Gastrocnemius medialis (tissue), 4 donors: Measurements from ENCODE around the gene MAGEF1. TPM values are rescaled to one million over a fixed set of nuclear protein-coding genes. Genes with fewer than 3 reads are reported as not detected.

Source experiments
- ATAC-seq, 2 donors: fragments of 150-250 bp; one replicate each; pipeline ENCODE4 v1.9.1; 2016
- DNase-seq, 2 donors: peaks; one replicate each; pipeline ENCODE4 v3.0.0-alpha.2; 2019
- H3K27ac ChIP-seq, 4 donors: fragments of 200-600 bp; sonication (generic); 1 replicate in 1 of 4; 2 replicates in 3 of 4; pipeline ENCODE4 v1.5.1; 2016 to 2018; ENCODE audit warnings: mild to moderate bottlenecking in 2 of 4, moderate library complexity in 1 of 4
- H3K27me3 ChIP-seq, 3 donors: fragments of 200-600 bp; sonication (generic) in 2 of 3; 1 replicate in 1 of 3; 2 replicates in 2 of 3; pipeline versions ENCODE4 v1.5.1 to v1.6.0; 2016 to 2019; ENCODE audit warnings: mild to moderate bottlenecking in 1 of 3, moderate library complexity in 1 of 3
- H3K36me3 ChIP-seq, 2 donors: fragments of 200-600 bp; sonication (generic) in 1 of 2; one replicate each; pipeline ENCODE4 v1.5.1; 2017 to 2018
- H3K4me1 ChIP-seq, 2 donors: fragments of 200-600 bp; sonication (generic) in 1 of 2; one replicate each; pipeline ENCODE4 v1.5.1; 2016 to 2017; ENCODE audit warnings: mild to moderate bottlenecking in 2 of 2
- H3K4me3 ChIP-seq, 4 donors: fragments of 200-600 bp; sonication (generic) in 3 of 4; 1 replicate in 1 of 4; 2 replicates in 3 of 4; pipeline ENCODE4 v1.5.1; 2016 to 2019; ENCODE audit warnings: mild to moderate bottlenecking in 2 of 4
- H3K9me3 ChIP-seq, 3 donors: fragments of 200-600 bp; sonication (generic) in 2 of 3; 1 replicate in 1 of 3; 2 replicates in 2 of 3; pipeline ENCODE4 v1.5.1; 2016 to 2019
- POLR2A ChIP-seq, 2 donors: fragments of 450-650 bp; IDR thresholded peaks; one replicate each; pipeline ENCODE4 v1.6.1; 2017; ENCODE audit warnings: antibody characterized with exemption in 2 of 2, mild to moderate bottlenecking in 2 of 2, moderate library complexity in 2 of 2
- in situ Hi-C, 4 donors: fragments of 200-750 bp; cut with MboI; loops; one replicate each; pipeline versions ENCODE4 v1.15.0 to v1.8.0; 2017; ENCODE audit warnings: low sequenced_read_pairs in 4 of 4
- intact Hi-C: fragments of 100-400 bp; cut with DNase I; formaldehyde crosslinking; loops from one replicate; pipeline ENCODE4 v1.15.1; 2023; ENCODE audit warnings: low total_unique reads
- total RNA-seq, 4 donors: library from RNA; depleted of rRNA; stranded (reverse); fragments of >200 nt; gene quantifications; one replicate each; pipeline versions ENCODE4 v1.1.0 to v1.2.3, GENCODE V29; 2016
- TF ChIP-seq, protein P1 (sequence below), 5 experiments: fragments of 450-650 bp in 3 of 5; fragments of 200-600 bp in 2 of 5; sonication (generic) in 2 of 5; IDR thresholded peaks in 4 of 5; conservative IDR thresholded peaks in 1 of 5; 1 replicate in 4 of 5; 2 replicates in 1 of 5; pipeline ENCODE4 v1.5.1; 2016 to 2019; ENCODE audit warnings: antibody characterized with exemption in 5 of 5, mild to moderate bottlenecking in 3 of 5, moderate library complexity in 3 of 5

The MAGEF1 gene
- total RNA-seq, 4 donors from 2014 or later: 9.5 to 19.9 (median 14.8) TPM

DNA sequence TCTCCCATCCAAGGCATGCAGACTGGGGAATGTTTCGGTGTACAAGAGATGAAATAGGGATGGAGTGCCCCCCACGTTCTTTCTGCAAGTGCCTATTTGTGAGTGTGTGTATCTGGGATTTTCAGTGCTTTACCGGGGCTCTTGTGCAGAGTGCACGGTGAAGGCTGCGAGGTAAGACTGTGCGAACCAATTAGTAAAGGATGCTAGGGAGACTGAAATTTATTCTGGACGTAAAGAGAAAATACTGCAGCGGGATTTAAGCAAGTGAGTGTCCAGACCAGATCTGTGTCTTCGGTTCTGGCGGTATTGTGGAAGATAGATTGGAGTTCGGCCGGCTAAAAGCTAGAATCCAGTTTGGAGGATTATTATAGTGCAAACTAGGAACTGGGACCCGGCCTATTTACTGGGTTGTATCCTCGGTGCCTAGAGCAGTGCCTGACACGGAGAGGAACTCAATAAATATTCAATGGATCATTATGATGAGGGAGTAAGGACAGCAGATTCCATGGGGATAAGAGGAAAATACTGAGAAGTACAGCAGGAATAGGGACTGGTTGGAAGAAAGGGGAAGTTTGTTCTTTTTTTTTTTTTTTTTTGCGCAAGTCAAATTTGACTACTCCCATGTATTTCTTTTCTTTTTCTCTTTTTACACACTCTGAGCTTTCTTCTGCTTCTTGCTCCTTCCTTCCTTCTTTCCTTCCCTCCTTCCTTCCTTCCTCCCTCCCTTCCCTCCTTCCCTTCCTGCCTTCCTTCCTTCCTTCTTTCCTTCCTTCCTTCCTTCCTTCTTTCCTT is 580 bp upstream of the MAGEF1 start:
- in situ Hi-C loops: no loop called here
- TF ChIP-seq POLR2A (IDR thresholded peaks at IDR 0.05): no peak
- TF ChIP-seq, protein P1, sequence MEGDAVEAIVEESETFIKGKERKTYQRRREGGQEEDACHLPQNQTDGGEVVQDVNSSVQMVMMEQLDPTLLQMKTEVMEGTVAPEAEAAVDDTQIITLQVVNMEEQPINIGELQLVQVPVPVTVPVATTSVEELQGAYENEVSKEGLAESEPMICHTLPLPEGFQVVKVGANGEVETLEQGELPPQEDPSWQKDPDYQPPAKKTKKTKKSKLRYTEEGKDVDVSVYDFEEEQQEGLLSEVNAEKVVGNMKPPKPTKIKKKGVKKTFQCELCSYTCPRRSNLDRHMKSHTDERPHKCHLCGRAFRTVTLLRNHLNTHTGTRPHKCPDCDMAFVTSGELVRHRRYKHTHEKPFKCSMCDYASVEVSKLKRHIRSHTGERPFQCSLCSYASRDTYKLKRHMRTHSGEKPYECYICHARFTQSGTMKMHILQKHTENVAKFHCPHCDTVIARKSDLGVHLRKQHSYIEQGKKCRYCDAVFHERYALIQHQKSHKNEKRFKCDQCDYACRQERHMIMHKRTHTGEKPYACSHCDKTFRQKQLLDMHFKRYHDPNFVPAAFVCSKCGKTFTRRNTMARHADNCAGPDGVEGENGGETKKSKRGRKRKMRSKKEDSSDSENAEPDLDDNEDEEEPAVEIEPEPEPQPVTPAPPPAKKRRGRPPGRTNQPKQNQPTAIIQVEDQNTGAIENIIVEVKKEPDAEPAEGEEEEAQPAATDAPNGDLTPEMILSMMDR (IDR thresholded peaks at IDR 0.05 in 4 of 5, conservative IDR thresholded peaks at IDR 0.05 in 1 of 5): no peak
- intact Hi-C loops: loop anchor here (1.0 to 5.0 kb wide), 2 partner anchors 95 to 129 kb away; no protein-coding TSS in a partner anchor
- no peak for DNase-seq
- H3K4me1 ChIP-seq: peaks cover 22 to 28% of the 10 kb centered on the region in 2 donors
- H3K36me3 ChIP-seq: no peaks in the 10 kb centered on the region
- peak overlapping the region; percentile 67 to 97 (median 78) for H3K4me3 ChIP-seq
- H3K9me3 ChIP-seq: no peaks in the 10 kb centered on the region
- no peaks in the 10 kb centered on the region for H3K27me3 ChIP-seq
- H3K27ac ChIP-seq: peak overlapping the region; percentile 80 to 96 (median 87)
- ATAC-seq: peak in 1 of 2 donors; percentile 18

DNA sequence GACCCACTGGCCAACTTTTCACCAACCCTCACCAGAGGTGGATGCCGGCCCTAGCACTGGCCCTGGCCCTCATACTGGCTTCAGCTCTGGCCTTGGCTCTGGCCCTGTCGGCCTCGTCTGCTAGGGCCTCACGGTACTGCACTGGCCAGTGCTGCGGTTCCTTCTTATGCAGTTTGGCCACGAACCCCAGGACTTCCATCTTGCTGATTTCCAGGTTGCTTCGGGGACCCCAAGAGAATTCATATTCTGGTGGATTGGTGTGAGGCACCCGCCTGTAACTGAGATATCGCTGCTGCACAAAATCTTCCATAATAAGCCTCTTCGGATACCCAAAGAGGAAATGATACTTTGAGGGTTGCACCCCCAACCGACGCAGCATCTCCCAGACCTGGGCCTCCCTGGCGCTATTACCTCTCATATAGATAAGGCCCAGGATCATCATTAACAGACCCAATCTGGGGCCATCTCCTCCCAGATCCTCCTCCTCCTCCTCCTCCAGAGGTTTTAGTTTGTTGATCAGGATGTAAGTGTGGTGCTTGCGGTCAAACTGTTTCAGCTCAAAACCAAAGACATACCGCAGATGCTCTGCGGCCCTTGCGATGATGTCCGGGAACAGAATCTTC is 883 bp downstream of the MAGEF1 start:
- Histone ChIP-seq H3K27ac (peak overlapping the region; percentile 80 to 96 (median 87)), H3K27me3 (no peaks in the 10 kb centered on the region), H3K9me3 (no peaks in the 10 kb centered on the region), H3K36me3 (no peaks in the 10 kb centered on the region), H3K4me3 (peak overlapping the region; percentile 67 to 97 (median 78)), H3K4me1 (peaks cover 13 to 16% of the 10 kb centered on the region in 2 donors)
- intact Hi-C loops (loop anchor here (5.0 kb wide), 1 partner anchor 96 kb away; no protein-coding TSS in a partner anchor), in situ Hi-C loops (no loop called here)
- TF ChIP-seq, protein P1 (IDR thresholded peaks at IDR 0.05 in 4 of 5, conservative IDR thresholded peaks at IDR 0.05 in 1 of 5): no peak
- TF ChIP-seq POLR2A (IDR thresholded peaks at IDR 0.05): no peak
- DNase-seq: no peak
- no peak for ATAC-seq

DNA sequence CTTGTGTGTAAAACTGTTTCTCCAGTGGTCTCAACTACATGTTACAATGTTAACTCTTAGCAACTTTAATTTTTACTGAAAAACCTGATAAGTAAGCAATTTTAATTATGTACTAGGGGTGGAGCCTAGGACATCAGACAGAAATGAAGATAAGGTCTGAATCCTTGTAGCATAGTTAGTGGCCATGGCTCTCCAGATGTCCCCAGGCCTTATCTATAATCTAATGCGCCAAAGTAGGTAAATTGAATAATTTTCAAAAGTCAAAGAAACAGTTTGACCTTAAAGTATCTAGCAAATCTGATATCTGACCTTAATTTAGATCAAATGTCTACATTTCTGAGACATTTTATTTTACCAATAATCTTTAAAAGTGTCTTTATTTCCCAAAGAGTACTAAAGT is 8.2 kb downstream of the MAGEF1 start:
- H3K4me1 ChIP-seq: no peaks in the 10 kb centered on the region
- no peak overlapping the region for H3K4me3 ChIP-seq
- no peak for DNase-seq
- intact Hi-C loops: no loop called here
- ATAC-seq: no peak
- TF ChIP-seq POLR2A (IDR thresholded peaks at IDR 0.05): no peak
- H3K9me3 ChIP-seq: no peaks in the 10 kb centered on the region
- no peak overlapping the region for H3K27ac ChIP-seq
- H3K36me3 ChIP-seq: no peaks in the 10 kb centered on the region
- no peaks in the 10 kb centered on the region for H3K27me3 ChIP-seq
- in situ Hi-C loops: no loop called here

DNA sequence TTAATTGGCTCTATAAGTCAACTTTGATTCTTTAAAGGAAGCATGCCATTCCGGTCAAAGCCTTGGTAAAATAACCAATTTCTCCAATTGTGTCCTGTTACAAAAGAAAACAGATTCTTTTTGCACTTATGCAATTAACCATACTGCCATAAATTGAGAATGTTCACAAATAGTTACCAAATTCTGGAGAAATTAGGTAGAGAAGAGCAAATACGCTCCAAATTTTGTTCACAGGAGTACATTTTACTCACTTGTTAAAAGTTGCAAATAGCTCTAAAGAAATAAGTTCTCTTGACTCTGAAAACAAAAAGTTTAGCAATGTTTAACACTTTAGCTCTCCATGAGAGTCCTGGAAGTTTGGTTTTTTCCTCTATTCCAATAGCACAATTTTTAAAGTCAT is 11.1 kb downstream of the MAGEF1 start:
- H3K4me3 ChIP-seq: no peak overlapping the region
- in situ Hi-C loops: no loop called here
- no peaks in the 10 kb centered on the region for H3K36me3 ChIP-seq
- intact Hi-C loops: no loop called here
- no peaks in the 10 kb centered on the region for H3K9me3 ChIP-seq
- DNase-seq (no peak), ATAC-seq (no peak)
- no peaks in the 10 kb centered on the region for H3K27me3 ChIP-seq
- TF ChIP-seq, protein P1 (IDR thresholded peaks at IDR 0.05 in 4 of 5, conservative IDR thresholded peaks at IDR 0.05 in 1 of 5): no peak
- TF ChIP-seq POLR2A (IDR thresholded peaks at IDR 0.05): no peak
- no peaks in the 10 kb centered on the region for H3K4me1 ChIP-seq
- no peak overlapping the region for H3K27ac ChIP-seq

DNA sequence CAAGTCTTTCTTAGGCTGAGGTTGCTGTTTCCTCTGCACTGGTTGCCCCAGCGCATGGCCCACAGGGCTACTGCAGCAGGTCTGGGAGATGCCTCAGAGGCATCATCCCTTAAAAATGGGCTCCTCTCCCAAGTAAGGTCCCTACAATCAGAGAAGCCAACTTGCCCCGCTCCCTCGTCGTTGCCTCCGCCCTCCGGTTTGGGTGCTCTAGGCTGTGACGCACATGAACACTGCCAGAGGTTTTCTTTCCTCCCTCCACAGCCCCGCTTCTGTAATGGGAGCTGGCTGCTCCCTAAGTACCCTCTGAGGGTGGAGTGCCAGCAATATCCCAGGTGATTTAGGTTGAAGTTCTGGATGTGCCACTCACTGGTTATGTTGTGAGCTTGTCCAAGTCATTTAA is 14.0 kb downstream of the MAGEF1 start:
- no peak for ATAC-seq
- Histone ChIP-seq H3K4me3 (no peak overlapping the region), H3K36me3 (no peaks in the 10 kb centered on the region), H3K4me1 (no peaks in the 10 kb centered on the region), H3K27ac (no peak overlapping the region), H3K9me3 (no peaks in the 10 kb centered on the region), H3K27me3 (no peaks in the 10 kb centered on the region)
- DNase-seq: no peak
- in situ Hi-C loops: no loop called here
- TF ChIP-seq POLR2A (IDR thresholded peaks at IDR 0.05): no peak
- TF ChIP-seq, protein P1 (IDR thresholded peaks at IDR 0.05 in 4 of 5, conservative IDR thresholded peaks at IDR 0.05 in 1 of 5): no peak
- intact Hi-C loops: no loop called here
